K562 (cell line): ENCODE results near the gene CTTNBP2NL. TPM values are rescaled to one million over a fixed set of nuclear protein-coding genes. Genes with fewer than 3 reads are reported as not detected.
A peak's percentile ranks its signal among the peaks of the same experiment; 100 is the strongest.

Source experiments
- ARHGAP35 ChIP-seq: fragments of 450-650 bp; IDR thresholded peaks from 2 replicates; pipeline ENCODE4 v1.6.1; 2018; ENCODE audit not compliant: partially characterized antibody
- ARID4B ChIP-seq: sonication (generic); formaldehyde crosslinking; IDR thresholded peaks from 2 replicates; pipeline ENCODE4 v1.8.0; 2022; ENCODE audit warnings: mild to moderate bottlenecking, missing genetic modification reagents
- EGR1 ChIP-seq: fragments of 450-650 bp; conservative IDR thresholded peaks from 2 replicates; pipeline ENCODE4 v1.6.1; 2017; ENCODE audit warnings: mild to moderate bottlenecking
- FOXA3 ChIP-seq, 2 experiments: fragments of 450-650 bp in 1 of 2; sonication (generic) in 1 of 2; formaldehyde crosslinking; IDR thresholded peaks in 1 of 2; conservative IDR thresholded peaks in 1 of 2; 2 replicates each; pipeline versions ENCODE4 v1.4.0 to v1.8.0; 2020 to 2022; ENCODE audit warnings: mild to moderate bottlenecking in 2 of 2, missing genetic modification reagents in 1 of 2
- FOXJ2 ChIP-seq: fragments of 200-800 bp; sonication (Bioruptor generic); IDR thresholded peaks from 2 replicates; pipeline ENCODE4 v1.6.1; 2016; ENCODE audit warnings: missing genetic modification characterization, missing compliant biosample characterization
- JUND ChIP-seq, 2 experiments: IDR thresholded peaks; 2 replicates in 1 of 2; 3 replicates in 1 of 2; pipeline ENCODE4 v1.6.1; 2011; ENCODE audit warnings: borderline replicate concordance in 2 of 2, low read depth in 2 of 2, low read length in 2 of 2, improper control_type of control experiment in 1 of 2, missing biosample characterization in 1 of 2, missing genetic modification characterization in 1 of 2, missing genetic modification reagents in 1 of 2
- MAX ChIP-seq: sonication (generic); formaldehyde crosslinking; IDR thresholded peaks from 2 replicates; pipeline ENCODE4 v1.9.0; 2022; ENCODE audit warnings: mild to moderate bottlenecking, missing genetic modification reagents
- MITF ChIP-seq: IDR thresholded peaks from 2 replicates; pipeline ENCODE4 v1.6.1; 2014; ENCODE audit warnings: antibody characterized with exemption
- PBX2 ChIP-seq, 2 experiments: IDR thresholded peaks in 1 of 2; conservative IDR thresholded peaks in 1 of 2; 2 replicates each; pipeline ENCODE4 v1.6.1; 2016; ENCODE audit warnings: low read depth in 2 of 2, mild to moderate bottlenecking in 1 of 2, missing compliant biosample characterization in 1 of 2, missing genetic modification characterization in 1 of 2, moderate library complexity in 1 of 2
- PHF8 ChIP-seq: fragments of 200-600 bp; sonication (generic); IDR thresholded peaks from 2 replicates; pipeline ENCODE4 v1.6.1; 2012; ENCODE audit warnings: mixed run types, mild to moderate bottlenecking, inconsistent platforms, low read length, moderate library complexity, borderline replicate concordance
- SRSF3 ChIP-seq: fragments of 200-400 bp; formaldehyde crosslinking; IDR thresholded peaks from 2 replicates; pipeline ENCODE4 v1.6.1; 2016; ENCODE audit warnings: mild to moderate bottlenecking, low read length, moderate library complexity; ENCODE audit not compliant: insufficient read depth
- ZFP30 ChIP-seq: fragments of 250-450 bp; sonication (Bioruptor Pico); IDR thresholded peaks from 2 replicates; pipeline ENCODE4 v1.8.0; 2022; ENCODE audit warnings: moderate library complexity, mild to moderate bottlenecking, inconsistent platforms, borderline replicate concordance
- ZNF395 ChIP-seq: fragments of 200-800 bp; sonication (Bioruptor generic); IDR thresholded peaks from 2 replicates; pipeline ENCODE4 v1.6.1; 2017; ENCODE audit warnings: missing genetic modification characterization, missing compliant biosample characterization
- polyA plus RNA-seq, 8 experiments: library from polyadenylated mRNA; depleted of rRNA in 4 of 8; stranded (reverse) in 5 of 8; unstranded in 3 of 8; fragments of >200 nt; fragmentation: Nextera tagmentation in 2 of 8; fragmentation: Illumina TruSeq in 1 of 8; extraction: Ambion mirVana in 2 of 8; extraction: Trizol in 1 of 8; gene quantifications; 2 replicates each; pipeline versions ENCODE4 v1.2.1 to v1.2.3, GENCODE V29; 2011 to 2014; ENCODE audit warnings: inconsistent platforms in 1 of 8, missing spikeins in 1 of 8
- total RNA-seq, 7 experiments: library from RNA; depleted of rRNA in 6 of 7; stranded (reverse); fragments of >200 nt in 6 of 7; fragmentation: Illumina TruSeq in 2 of 7; extraction: Trizol in 2 of 7; gene quantifications; 2 replicates each; pipeline versions ENCODE4 v1.2.1 to v1.2.3, GENCODE V29; 2011 to 2021; ENCODE audit warnings: low replicate concordance in 1 of 7

CTTNBP2NL gene
- total and polyA plus RNA-seq, 9 of the 15 experiments (the other 6 are each of a cell fraction or from before 2014, with no cell fraction given): 0.27 to 1.4 (median 0.62) TPM

- TF ChIP-seq EGR1 (peak; percentile 53), MAX (CRISPR knock-in tag) (peak; percentile 8; the same call in 1 of the 2 replicates), FOXA3 (CRISPR knock-in tag; conservative IDR thresholded peaks at IDR 0.05 in 1 of 2, IDR thresholded peaks at IDR 0.05 in 1 of 2) (peak in 1 of 2 experiments; percentile 51; a peak in 1 of 4 replicates), PBX2 (CRISPR knock-in tag; IDR thresholded peaks at IDR 0.05; ENCODE audit: low read depth) (peak; percentile 95), PBX2 (tag; conservative IDR thresholded peaks at IDR 0.05; ENCODE audit: low read depth) (peak; percentile 99), PHF8 (peak; percentile 62; the same call in 1 of the 2 replicates), JUND (IDR thresholded peaks at IDR 0.05; ENCODE audit: borderline replicate concordance, low read depth, low read length) (no peak; the same call in 1 of the 2 replicates), JUND (tag; IDR thresholded peaks at IDR 0.05; ENCODE audit: borderline replicate concordance, low read depth, low read length) (no peak), MITF (no peak), ZNF395 (0 out of 2 replicates have a peak, but pooled peaks have one; percentile 15), ARHGAP35 (no peak), ARID4B (CRISPR knock-in tag) (peak; percentile 50; the same call in 1 of the 2 replicates), FOXJ2 (tag) (no peak; the same call in 1 of the 2 replicates), ZFP30 (CRISPR knock-in tag) (no peak), SRSF3 (no peak)
Observed at GRCh38 chr1:112395821-112396652, at the start of gene CTTNBP2NL (continued).
